Karpas-422 (cell line): ENCODE results near the gene CHSY3. TPM values are rescaled to one million over a fixed set of nuclear protein-coding genes. Genes with fewer than 3 reads are reported as not detected.
A peak's percentile ranks its signal among the peaks of the same experiment; 100 is the strongest.

ENCODE experiments used
- DNase-seq: peaks from one replicate; pipeline ENCODE4 v3.0.0-alpha.2; 2015
- H2AFZ ChIP-seq: fragments of 200-600 bp; sonication (generic); 2 replicates; pipeline ENCODE4 v1.6.1; 2014; ENCODE audit warnings: antibody characterized with exemption, low read length, mixed read lengths
- H3K27ac ChIP-seq: fragments of 200-600 bp; sonication (generic); 2 replicates; pipeline ENCODE4 v1.5.1; 2014; ENCODE audit warnings: mild to moderate bottlenecking, low read length, moderate library complexity
- H3K27me3 ChIP-seq: fragments of 200-600 bp; sonication (generic); 2 replicates; pipeline ENCODE4 v1.6.1; 2014; ENCODE audit warnings: low read length, mixed read lengths
- H3K36me3 ChIP-seq: fragments of 200-600 bp; sonication (generic); 2 replicates; pipeline ENCODE4 v1.6.1; 2014; ENCODE audit warnings: low read length, mixed read lengths; ENCODE audit not compliant: insufficient read depth
- H3K4me1 ChIP-seq: fragments of 200-600 bp; sonication (generic); 2 replicates; pipeline ENCODE4 v1.6.1; 2014; ENCODE audit warnings: mild to moderate bottlenecking, low read length, mixed read lengths
- H3K4me2 ChIP-seq: fragments of 200-600 bp; sonication (generic); 2 replicates; pipeline ENCODE4 v1.6.1; 2014; ENCODE audit warnings: low read length, low read depth, mild to moderate bottlenecking; ENCODE audit not compliant: poor library complexity, severe bottlenecking
- H3K4me3 ChIP-seq: fragments of 200-600 bp; sonication (generic); 2 replicates; pipeline ENCODE4 v1.5.1; 2014; ENCODE audit warnings: mild to moderate bottlenecking, antibody characterized with exemption, low read length, mixed read lengths
- H3K79me2 ChIP-seq: fragments of 200-600 bp; sonication (generic); 2 replicates; pipeline ENCODE4 v1.6.1; 2014; ENCODE audit warnings: mild to moderate bottlenecking, low read length, mixed read lengths
- H3K9ac ChIP-seq: fragments of 200-600 bp; sonication (generic); 2 replicates; pipeline ENCODE4 v1.6.0; 2014; ENCODE audit warnings: low read length
- H3K9me2 ChIP-seq: fragments of 200-600 bp; sonication (generic), shearing (Covaris generic); replicated peaks from 2 replicates; pipeline ENCODE4 v1.6.0; 2014; ENCODE audit warnings: mild to moderate bottlenecking, low read length, moderate library complexity; ENCODE audit not compliant: insufficient read depth
- H3K9me3 ChIP-seq: fragments of 300-700, 200-600 bp; sonication (generic); 2 replicates; pipeline ENCODE4 v1.6.1; 2014; ENCODE audit warnings: low read length, mixed read lengths
- H4K20me1 ChIP-seq: fragments of 200-600 bp; sonication (generic); 2 replicates; pipeline ENCODE4 v1.6.1; 2014; ENCODE audit warnings: mild to moderate bottlenecking, antibody characterized with exemption, low read length, low read depth; ENCODE audit not compliant: insufficient read depth
- total RNA-seq: library from RNA; depleted of rRNA; stranded (reverse); fragments of >200 nt; shearing (Covaris generic); gene quantifications from 2 replicates; pipeline ENCODE4 v1.2.3, GENCODE V29; 2014; ENCODE audit warnings: low replicate concordance

Gene CHSY3
- total RNA-seq, 1 experiment from 2014 or later, result not detected

DNA sequence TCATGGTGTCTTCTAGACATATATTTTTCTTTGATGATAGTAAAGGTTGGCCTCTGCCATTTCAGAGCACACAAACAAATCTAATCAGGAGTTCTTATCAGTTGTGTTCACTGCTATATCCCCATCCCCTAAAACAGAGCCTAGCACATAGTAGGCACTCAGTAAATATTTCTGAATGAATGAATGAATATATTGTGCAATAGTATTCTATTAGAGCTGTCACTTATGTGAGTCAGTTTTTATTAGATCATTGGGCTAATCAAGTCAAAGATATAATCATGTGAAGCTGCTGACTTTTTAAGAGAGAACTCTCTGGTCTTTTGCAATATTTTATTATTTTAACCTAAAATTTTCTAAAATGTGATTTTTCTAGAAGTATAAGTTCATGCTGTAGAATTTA lies 84.2 kb downstream of the CHSY3 start:
- no peak for DNase-seq
- Histone ChIP-seq H4K20me1 (no peaks in the 10 kb centered on the region), H2AFZ (no peak overlapping the region), H3K27me3 (no peaks in the 10 kb centered on the region), H3K27ac (no peak overlapping the region), H3K36me3 (no peaks in the 10 kb centered on the region), H3K9me2 (no peaks in the 10 kb centered on the region), H3K9me3 (peaks cover 4% of the 10 kb centered on the region), H3K9ac (no peak overlapping the region), H3K79me2 (no peaks in the 10 kb centered on the region), H3K4me2 (no peak overlapping the region), H3K4me3 (no peak overlapping the region), H3K4me1 (no peaks in the 10 kb centered on the region)

DNA sequence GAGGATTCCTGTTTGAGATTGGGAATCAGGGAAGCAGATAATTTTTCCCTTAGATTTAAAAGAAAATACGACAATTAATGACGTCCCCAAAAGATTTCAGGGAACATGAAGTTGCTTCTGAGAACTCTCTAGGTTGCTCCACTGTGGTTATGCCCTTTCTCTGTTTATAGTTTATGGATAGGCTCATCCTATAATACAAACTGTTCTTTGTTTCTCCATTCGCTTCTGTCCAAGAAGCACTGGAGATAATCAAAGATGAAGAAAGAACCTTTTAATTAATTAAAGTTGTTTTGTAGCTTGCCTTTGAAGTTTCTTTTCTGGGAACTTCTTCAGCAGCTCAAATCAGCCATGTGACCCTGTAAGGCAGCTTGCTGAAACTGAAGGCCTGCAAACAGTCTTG lies 87.5 kb downstream of the CHSY3 start:
- Histone ChIP-seq H4K20me1 (no peaks in the 10 kb centered on the region), H3K4me2 (no peak overlapping the region), H3K79me2 (no peaks in the 10 kb centered on the region), H3K27me3 (no peaks in the 10 kb centered on the region), H3K9ac (no peak overlapping the region), H3K9me3 (no peaks in the 10 kb centered on the region), H3K36me3 (no peaks in the 10 kb centered on the region), H3K27ac (no peak overlapping the region), H3K4me3 (no peak overlapping the region), H3K9me2 (no peaks in the 10 kb centered on the region), H3K4me1 (no peaks in the 10 kb centered on the region), H2AFZ (no peak overlapping the region)
- no peak for DNase-seq

DNA sequence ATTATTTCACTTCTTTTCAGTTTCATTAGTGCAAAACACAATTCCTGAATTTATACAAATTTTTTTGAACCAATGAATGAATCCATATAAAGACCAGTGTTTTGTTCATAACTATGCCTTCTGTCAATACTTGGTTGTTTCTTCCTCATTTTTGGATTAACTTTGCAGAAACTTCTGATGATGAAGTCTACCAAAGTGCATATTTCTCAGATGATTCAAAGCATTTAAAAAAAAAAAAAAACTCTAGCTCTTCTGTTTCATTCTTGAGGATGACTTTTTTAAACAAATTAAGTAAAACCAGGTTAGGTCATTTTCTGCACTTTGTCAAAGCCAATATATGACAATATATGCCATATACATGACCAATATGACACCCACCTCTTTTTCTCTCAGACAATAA lies 92.6 kb downstream of the CHSY3 start:
- H3K36me3 ChIP-seq, result no peaks in the 10 kb centered on the region
- no peak overlapping the region for H3K9ac ChIP-seq
- no peaks in the 10 kb centered on the region for H3K9me2 ChIP-seq
- H3K4me3 ChIP-seq, result no peak overlapping the region
- H3K4me1 ChIP-seq, result 0 out of 2 replicates have a peak, but pooled peaks cover 4% of the 10 kb centered on the region
- H4K20me1 ChIP-seq, result no peaks in the 10 kb centered on the region
- H3K4me2 ChIP-seq, result no peak overlapping the region
- H3K27ac ChIP-seq, result no peak overlapping the region
- no peak for DNase-seq
- no peaks in the 10 kb centered on the region for H3K9me3 ChIP-seq
- H3K79me2 ChIP-seq, result no peaks in the 10 kb centered on the region
- H3K27me3 ChIP-seq, result no peaks in the 10 kb centered on the region
- no peak overlapping the region for H2AFZ ChIP-seq

GRCh38 chr5:130000460-130000859 lies 96.2 kb downstream of the CHSY3 start:
- Histone ChIP-seq H3K36me3 (no peaks in the 10 kb centered on the region), H3K4me1 (0 out of 2 replicates have a peak, but pooled peaks cover 4% of the 10 kb centered on the region), H3K27ac (no peak overlapping the region), H3K9me3 (no peaks in the 10 kb centered on the region), H3K4me3 (no peak overlapping the region), H3K27me3 (no peaks in the 10 kb centered on the region), H4K20me1 (no peaks in the 10 kb centered on the region), H3K4me2 (no peak overlapping the region), H3K79me2 (no peaks in the 10 kb centered on the region), H2AFZ (no peak overlapping the region), H3K9me2 (no peaks in the 10 kb centered on the region), H3K9ac (no peak overlapping the region)
- DNase-seq, result no peak

GRCh38 chr5:130002183-130002582 lies 97.9 kb downstream of the CHSY3 start:
- Histone ChIP-seq H3K79me2 (no peaks in the 10 kb centered on the region), H3K4me2 (no peak overlapping the region), H3K9me2 (no peaks in the 10 kb centered on the region)

DNA sequence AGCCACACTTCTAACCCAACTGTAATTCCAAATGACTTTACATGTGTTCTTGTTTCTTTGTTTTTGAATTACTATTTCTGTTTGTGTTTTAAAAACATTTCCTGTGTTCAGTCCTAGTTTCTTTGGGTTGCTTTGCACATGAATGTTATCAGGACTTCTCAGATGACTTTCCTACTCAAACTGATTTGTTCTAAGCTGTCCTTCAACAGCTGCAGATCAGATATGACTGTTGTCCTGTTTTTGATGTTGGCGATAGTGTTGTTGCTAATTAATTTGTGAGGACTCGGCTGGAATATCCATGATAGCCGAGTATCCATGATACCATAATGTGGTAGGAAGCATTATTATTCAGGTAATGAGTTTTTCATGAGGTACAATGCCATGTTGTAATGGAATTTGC lies 98.6 kb downstream of the CHSY3 start:
- Histone ChIP-seq H4K20me1 (no peaks in the 10 kb centered on the region), H3K9ac (no peak overlapping the region), H3K79me2 (no peaks in the 10 kb centered on the region), H2AFZ (no peak overlapping the region), H3K4me1 (0 out of 2 replicates have a peak, but pooled peaks cover 4% of the 10 kb centered on the region), H3K4me3 (no peak overlapping the region), H3K9me3 (no peaks in the 10 kb centered on the region), H3K27ac (no peak overlapping the region), H3K9me2 (no peaks in the 10 kb centered on the region), H3K4me2 (no peak overlapping the region), H3K36me3 (no peaks in the 10 kb centered on the region), H3K27me3 (no peaks in the 10 kb centered on the region)
- no peak for DNase-seq

More at GRCh38 chr5:130002183-130002582, 97.9 kb downstream of the CHSY3 start:
- DNase-seq, result no peak
- Histone ChIP-seq H2AFZ (no peak overlapping the region), H3K27me3 (no peaks in the 10 kb centered on the region), H3K9ac (no peak overlapping the region), H3K36me3 (no peaks in the 10 kb centered on the region), H3K27ac (no peak overlapping the region), H3K4me1 (0 out of 2 replicates have a peak, but pooled peaks cover 4% of the 10 kb centered on the region), H3K4me3 (no peak overlapping the region), H4K20me1 (no peaks in the 10 kb centered on the region), H3K9me3 (no peaks in the 10 kb centered on the region)

- no peaks in the 10 kb centered on the region for H3K79me2 ChIP-seq
- H3K9me3 ChIP-seq, result no peaks in the 10 kb centered on the region
- no peaks in the 10 kb centered on the region for H3K27me3 ChIP-seq
- H3K36me3 ChIP-seq, result no peaks in the 10 kb centered on the region
- H3K4me2 ChIP-seq, result no peak overlapping the region
- no peak overlapping the region for H3K4me3 ChIP-seq
- no peak overlapping the region for H3K27ac ChIP-seq
- DNase-seq, result no peak
- H4K20me1 ChIP-seq, result no peaks in the 10 kb centered on the region
- no peak overlapping the region for H2AFZ ChIP-seq
- H3K9ac ChIP-seq, result no peak overlapping the region
- 0 out of 2 replicates have a peak, but pooled peaks cover 8% of the 10 kb centered on the region for H3K9me2 ChIP-seq
- no peaks in the 10 kb centered on the region for H3K4me1 ChIP-seq
Observed at GRCh38 chr5:130011986-130012385, 107.7 kb downstream of the CHSY3 start.

DNA sequence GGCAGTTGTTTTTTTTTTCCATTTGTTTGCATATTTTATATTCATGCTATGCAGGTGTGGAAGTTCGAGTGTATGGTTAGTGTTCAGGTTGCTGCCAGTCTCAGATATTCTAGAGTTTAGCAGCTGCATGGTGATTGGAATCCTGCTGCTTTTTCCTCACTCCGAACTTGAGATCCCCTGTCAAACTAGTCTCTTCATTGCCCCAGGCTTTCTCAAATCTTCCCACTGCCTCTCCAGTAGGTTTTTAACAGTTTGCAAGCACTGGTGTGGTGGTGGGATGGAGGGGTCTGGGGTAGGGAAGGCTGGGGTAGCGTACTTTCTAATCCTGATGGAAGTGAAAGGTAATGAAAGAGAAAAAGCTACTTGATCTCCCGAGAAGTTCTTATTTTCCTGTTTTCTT lies 112.9 kb downstream of the CHSY3 start:
- no peaks in the 10 kb centered on the region for H3K36me3 ChIP-seq
- no peaks in the 10 kb centered on the region for H3K4me1 ChIP-seq
- H3K9me2 ChIP-seq, result 0 out of 2 replicates have a peak, but pooled peaks cover 4% of the 10 kb centered on the region
- H2AFZ ChIP-seq, result no peak overlapping the region
- no peaks in the 10 kb centered on the region for H3K27me3 ChIP-seq
- peak; percentile 29 for DNase-seq
- no peaks in the 10 kb centered on the region for H3K9me3 ChIP-seq
- H4K20me1 ChIP-seq, result no peaks in the 10 kb centered on the region
- H3K9ac ChIP-seq, result no peak overlapping the region
- no peak overlapping the region for H3K4me3 ChIP-seq
- no peaks in the 10 kb centered on the region for H3K79me2 ChIP-seq
- no peak overlapping the region for H3K4me2 ChIP-seq
- H3K27ac ChIP-seq, result no peak overlapping the region

DNA sequence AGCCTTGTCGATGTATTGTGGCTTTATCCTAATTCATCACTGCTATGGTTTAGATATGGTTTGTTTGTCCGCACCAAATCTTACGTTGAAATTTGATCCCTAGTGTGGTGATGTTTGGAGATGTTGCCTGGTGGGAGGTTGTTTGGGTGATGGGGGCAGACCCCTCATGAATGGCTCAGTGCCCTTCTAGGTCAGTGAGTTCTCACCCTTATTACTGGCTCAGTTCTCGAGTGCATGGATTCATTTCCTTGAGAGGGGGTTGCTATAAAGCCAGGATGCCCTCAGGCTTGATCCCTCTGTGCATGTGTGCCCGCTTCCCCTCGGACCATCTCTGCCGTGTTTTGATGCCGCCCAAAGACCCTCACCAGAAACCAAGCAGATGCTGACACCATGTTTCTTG lies 114.4 kb downstream of the CHSY3 start:
- H3K36me3 ChIP-seq, result no peaks in the 10 kb centered on the region
- H3K9me2 ChIP-seq, result 0 out of 2 replicates have a peak, but pooled peaks cover 4% of the 10 kb centered on the region
- no peak overlapping the region for H3K4me3 ChIP-seq
- no peaks in the 10 kb centered on the region for H3K9me3 ChIP-seq
- H2AFZ ChIP-seq, result no peak overlapping the region
- H3K4me2 ChIP-seq, result no peak overlapping the region
- no peak overlapping the region for H3K9ac ChIP-seq
- H3K27ac ChIP-seq, result no peak overlapping the region
- DNase-seq, result no peak
- H3K27me3 ChIP-seq, result no peaks in the 10 kb centered on the region
- H3K4me1 ChIP-seq, result no peaks in the 10 kb centered on the region
- no peaks in the 10 kb centered on the region for H4K20me1 ChIP-seq
- H3K79me2 ChIP-seq, result no peaks in the 10 kb centered on the region
